ENCODE results near the gene ADCY3. TPM values are rescaled to one million over a fixed set of nuclear protein-coding genes. Genes with fewer than 3 reads are reported as not detected.

ADCY3 gene
- total RNA-seq, 1 donor from 2014 or later, result 46.2 TPM

DNA sequence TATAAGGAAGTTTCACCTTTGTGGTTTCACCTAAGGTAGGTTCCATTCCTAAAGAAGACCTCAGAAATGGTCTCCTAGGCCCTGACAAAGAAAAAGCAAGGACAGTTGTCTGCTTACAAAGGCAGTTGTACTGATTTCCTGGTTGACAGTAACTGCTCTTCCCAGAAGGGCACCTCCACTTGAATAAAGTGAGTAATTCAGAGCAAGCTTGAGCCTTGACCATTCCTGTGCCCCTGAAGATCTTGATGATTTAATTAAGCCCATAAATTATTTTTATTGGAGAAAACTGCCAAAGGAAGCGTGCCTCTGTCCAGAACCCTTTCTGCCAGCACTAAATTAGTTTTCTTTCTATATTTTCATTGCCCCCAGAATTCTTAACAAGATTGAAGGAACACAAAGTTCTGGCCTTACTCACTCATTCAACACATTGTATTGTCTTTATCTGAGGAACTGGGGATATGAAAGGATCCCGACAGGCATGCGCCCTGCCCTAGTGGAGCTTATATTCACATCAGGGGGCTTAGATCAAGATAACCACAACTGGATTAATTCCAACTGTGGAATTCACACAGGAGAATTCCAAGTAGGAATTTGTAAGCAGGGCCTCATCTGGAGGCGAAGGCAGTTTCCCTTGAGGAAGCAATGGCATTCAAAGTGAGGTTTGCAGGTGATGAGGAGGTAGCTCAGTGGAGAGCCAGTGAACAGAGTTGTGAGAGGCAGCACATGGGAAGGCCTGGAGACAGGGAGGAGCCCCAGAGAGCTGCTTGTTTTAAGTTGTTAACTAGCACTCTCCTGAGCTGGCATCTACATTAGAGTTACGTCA, 148.1 kb downstream of the ADCY3 start:
- Mint-ChIP-seq H3K4me3 (no peak overlapping the region), H3K27me3 (no peaks in the 10 kb centered on the region), H3K27ac (no peak overlapping the region), H3K36me3 (peaks cover 15% of the 10 kb centered on the region), H3K4me1 (ENCODE audit: unreplicated experiment) (peaks cover 11% of the 10 kb centered on the region), H3K9me3 (no peaks in the 10 kb centered on the region)
- DNase-seq (ENCODE audit: extremely low spot score, unreplicated experiment), result no peak
- TF ChIP-seq, protein P1, sequence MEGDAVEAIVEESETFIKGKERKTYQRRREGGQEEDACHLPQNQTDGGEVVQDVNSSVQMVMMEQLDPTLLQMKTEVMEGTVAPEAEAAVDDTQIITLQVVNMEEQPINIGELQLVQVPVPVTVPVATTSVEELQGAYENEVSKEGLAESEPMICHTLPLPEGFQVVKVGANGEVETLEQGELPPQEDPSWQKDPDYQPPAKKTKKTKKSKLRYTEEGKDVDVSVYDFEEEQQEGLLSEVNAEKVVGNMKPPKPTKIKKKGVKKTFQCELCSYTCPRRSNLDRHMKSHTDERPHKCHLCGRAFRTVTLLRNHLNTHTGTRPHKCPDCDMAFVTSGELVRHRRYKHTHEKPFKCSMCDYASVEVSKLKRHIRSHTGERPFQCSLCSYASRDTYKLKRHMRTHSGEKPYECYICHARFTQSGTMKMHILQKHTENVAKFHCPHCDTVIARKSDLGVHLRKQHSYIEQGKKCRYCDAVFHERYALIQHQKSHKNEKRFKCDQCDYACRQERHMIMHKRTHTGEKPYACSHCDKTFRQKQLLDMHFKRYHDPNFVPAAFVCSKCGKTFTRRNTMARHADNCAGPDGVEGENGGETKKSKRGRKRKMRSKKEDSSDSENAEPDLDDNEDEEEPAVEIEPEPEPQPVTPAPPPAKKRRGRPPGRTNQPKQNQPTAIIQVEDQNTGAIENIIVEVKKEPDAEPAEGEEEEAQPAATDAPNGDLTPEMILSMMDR (conservative IDR thresholded peaks at IDR 0.05), result no peak

DNA sequence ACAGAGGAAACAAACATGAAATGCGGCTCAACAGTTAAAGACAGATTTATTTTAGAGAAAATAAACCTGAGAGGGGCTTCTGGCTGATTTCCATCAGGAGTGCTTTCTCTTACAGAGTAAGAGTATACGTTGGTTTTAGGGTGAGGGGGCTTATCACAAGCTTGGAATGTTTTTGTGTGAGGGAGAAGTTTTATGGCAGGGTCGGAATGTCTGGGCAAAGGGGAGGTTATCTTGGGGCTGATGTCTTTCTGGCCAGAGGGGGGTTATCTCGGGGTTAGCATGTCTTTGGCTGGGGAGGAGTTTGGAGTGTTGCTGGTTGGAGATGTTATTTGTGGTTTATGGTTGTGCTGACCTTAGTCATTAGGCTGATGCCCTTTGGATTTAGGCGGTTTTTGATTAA, 149.0 kb downstream of the ADCY3 start:
- peaks cover 23% of the 10 kb centered on the region for H3K36me3 Mint-ChIP-seq
- no peak for DNase-seq (ENCODE audit: extremely low spot score, unreplicated experiment)
- no peak overlapping the region for H3K4me3 Mint-ChIP-seq
- H3K4me1 Mint-ChIP-seq (ENCODE audit: unreplicated experiment), result peaks cover 11% of the 10 kb centered on the region
- TF ChIP-seq, protein P1 (conservative IDR thresholded peaks at IDR 0.05), result no peak
- no peaks in the 10 kb centered on the region for H3K9me3 Mint-ChIP-seq
- H3K27me3 Mint-ChIP-seq, result no peaks in the 10 kb centered on the region
- no peak overlapping the region for H3K27ac Mint-ChIP-seq

Other genes starting within 250 kb of the ADCY3 start
- gene PTRHD1, start 126.8 kb downstream of the ADCY3 start, total RNA-seq (ENCODE audit: low replicate concordance), result 23.1 TPM in 2 replicates
- gene CENPO, start 126.8 kb downstream of the ADCY3 start, total RNA-seq (ENCODE audit: low replicate concordance), result 14.4 and 39.7 TPM in 2 replicates
- 7.5 and 9.1 TPM in 2 replicates for gene DNAJC27, start 51.7 kb upstream of the ADCY3 start, total RNA-seq (ENCODE audit: low replicate concordance)
- 5.3 and 12.4 TPM in 2 replicates for gene EFR3B, start 121.8 kb upstream of the ADCY3 start, total RNA-seq (ENCODE audit: low replicate concordance)
- 0.87 and 1.5 TPM in 2 replicates for gene POMC, start 248.3 kb upstream of the ADCY3 start, total RNA-seq (ENCODE audit: low replicate concordance)

Data from type B pancreatic cell (in vitro differentiated cells).